ENCODE measurements around the gene NRP1. TPM values are rescaled to one million over a fixed set of nuclear protein-coding genes. Genes with fewer than 3 reads are reported as not detected.

NRP1 gene
- total RNA-seq, 1 experiment from 2014 or later: 3.0 TPM

GRCh38 chr10:33214174-33214573 lies 120.3 kb downstream of the NRP1 start:
- TF ChIP-seq, protein P1, sequence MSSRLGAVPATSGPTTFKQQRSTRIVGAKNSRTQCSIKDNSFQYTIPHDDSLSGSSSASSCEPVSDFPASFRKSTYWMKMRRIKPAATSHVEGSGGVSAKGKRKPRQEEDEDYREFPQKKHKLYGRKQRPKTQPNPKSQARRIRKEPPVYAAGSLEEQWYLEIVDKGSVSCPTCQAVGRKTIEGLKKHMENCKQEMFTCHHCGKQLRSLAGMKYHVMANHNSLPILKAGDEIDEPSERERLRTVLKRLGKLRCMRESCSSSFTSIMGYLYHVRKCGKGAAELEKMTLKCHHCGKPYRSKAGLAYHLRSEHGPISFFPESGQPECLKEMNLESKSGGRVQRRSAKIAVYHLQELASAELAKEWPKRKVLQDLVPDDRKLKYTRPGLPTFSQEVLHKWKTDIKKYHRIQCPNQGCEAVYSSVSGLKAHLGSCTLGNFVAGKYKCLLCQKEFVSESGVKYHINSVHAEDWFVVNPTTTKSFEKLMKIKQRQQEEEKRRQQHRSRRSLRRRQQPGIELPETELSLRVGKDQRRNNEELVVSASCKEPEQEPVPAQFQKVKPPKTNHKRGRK (CRISPR knock-in tag; IDR thresholded peaks at IDR 0.05; ENCODE audit: borderline replicate concordance): no peak
- no peak for TF ChIP-seq NFYB (CRISPR knock-in tag; conservative IDR thresholded peaks at IDR 0.05; ENCODE audit: low read depth)
- no peak for TF ChIP-seq NR1H2 (CRISPR knock-in tag; IDR thresholded peaks at IDR 0.05)
- TF ChIP-seq SP1 (CRISPR knock-in tag; conservative IDR thresholded peaks at IDR 0.05): no peak
- no peaks in the 10 kb centered on the region for H3K9me3 Mint-ChIP-seq
- CTCF ChIA-PET: no interaction called here

GRCh38 chr10:33212061-33212748 lies 122.3 kb downstream of the NRP1 start:
- Mint-ChIP-seq H3K4me3 (no peak overlapping the region), H3K36me3 (no peaks in the 10 kb centered on the region), H3K27ac (no peak overlapping the region), H3K27me3 (ENCODE audit: low read depth) (no peaks in the 10 kb centered on the region), H3K4me1 (peaks cover 6% of the 10 kb centered on the region; the same call in 1 of the 2 replicates), H3K9me3 (no peaks in the 10 kb centered on the region)
- POLR2A ChIA-PET: interaction anchor here (0.6 kb wide), 1 partner anchor 9 kb away, joined by 5 read pairs; no protein-coding TSS in a partner anchor
- DNase-seq (ENCODE audit: low spot score) (no peak), ATAC-seq (no peak)
- CTCF ChIA-PET: no interaction called here
- TF ChIP-seq ZNF232 (CRISPR knock-in tag; IDR thresholded peaks at IDR 0.05): no peak
- TF ChIP-seq, protein P2, sequence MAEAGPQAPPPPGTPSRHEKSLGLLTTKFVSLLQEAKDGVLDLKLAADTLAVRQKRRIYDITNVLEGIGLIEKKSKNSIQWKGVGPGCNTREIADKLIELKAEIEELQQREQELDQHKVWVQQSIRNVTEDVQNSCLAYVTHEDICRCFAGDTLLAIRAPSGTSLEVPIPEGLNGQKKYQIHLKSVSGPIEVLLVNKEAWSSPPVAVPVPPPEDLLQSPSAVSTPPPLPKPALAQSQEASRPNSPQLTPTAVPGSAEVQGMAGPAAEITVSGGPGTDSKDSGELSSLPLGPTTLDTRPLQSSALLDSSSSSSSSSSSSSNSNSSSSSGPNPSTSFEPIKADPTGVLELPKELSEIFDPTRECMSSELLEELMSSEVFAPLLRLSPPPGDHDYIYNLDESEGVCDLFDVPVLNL (CRISPR knock-in tag; IDR thresholded peaks at IDR 0.05; ENCODE audit: borderline replicate concordance, low read depth): no peak
- no peak for TF ChIP-seq IRF2 (CRISPR knock-in tag; IDR thresholded peaks at IDR 0.05; ENCODE audit: borderline replicate concordance, low read depth)
- TF ChIP-seq NR1H2 (CRISPR knock-in tag; IDR thresholded peaks at IDR 0.05): no peak
- TF ChIP-seq ZNF317 (CRISPR knock-in tag; IDR thresholded peaks at IDR 0.05; ENCODE audit: borderline replicate concordance, low read depth): no peak
- TF ChIP-seq, protein P3, sequence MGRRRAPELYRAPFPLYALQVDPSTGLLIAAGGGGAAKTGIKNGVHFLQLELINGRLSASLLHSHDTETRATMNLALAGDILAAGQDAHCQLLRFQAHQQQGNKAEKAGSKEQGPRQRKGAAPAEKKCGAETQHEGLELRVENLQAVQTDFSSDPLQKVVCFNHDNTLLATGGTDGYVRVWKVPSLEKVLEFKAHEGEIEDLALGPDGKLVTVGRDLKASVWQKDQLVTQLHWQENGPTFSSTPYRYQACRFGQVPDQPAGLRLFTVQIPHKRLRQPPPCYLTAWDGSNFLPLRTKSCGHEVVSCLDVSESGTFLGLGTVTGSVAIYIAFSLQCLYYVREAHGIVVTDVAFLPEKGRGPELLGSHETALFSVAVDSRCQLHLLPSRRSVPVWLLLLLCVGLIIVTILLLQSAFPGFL (CRISPR knock-in tag; IDR thresholded peaks at IDR 0.05; ENCODE audit: borderline replicate concordance): no peak
- no peak for TF ChIP-seq FOXJ3 (CRISPR knock-in tag; IDR thresholded peaks at IDR 0.05; ENCODE audit: borderline replicate concordance)
- no peak for TF ChIP-seq ZNF671 (CRISPR knock-in tag; IDR thresholded peaks at IDR 0.05)
- no peak for TF ChIP-seq CTCF (IDR thresholded peaks at IDR 0.05)
- TF ChIP-seq KAT7 (CRISPR knock-in tag; IDR thresholded peaks at IDR 0.05; ENCODE audit: borderline replicate concordance): no peak
- no peak for TF ChIP-seq NR2C2 (CRISPR knock-in tag; IDR thresholded peaks at IDR 0.05)
- TF ChIP-seq MYBL2 (CRISPR knock-in tag; IDR thresholded peaks at IDR 0.05): no peak

More at GRCh38 chr10:33214174-33214573, 120.3 kb downstream of the NRP1 start:
- Mint-ChIP-seq H3K4me1 (peaks cover 6% of the 10 kb centered on the region; the same call in 1 of the 2 replicates), H3K36me3 (no peaks in the 10 kb centered on the region), H3K27ac (no peak overlapping the region), H3K4me3 (no peak overlapping the region), H3K27me3 (ENCODE audit: low read depth) (no peaks in the 10 kb centered on the region)
- POLR2A ChIA-PET: no interaction called here
- DNase-seq (ENCODE audit: low spot score) (no peak), ATAC-seq (no peak)

Data from WTC11 (cell line).